Superior temporal gyrus (tissue), 1 donor: ENCODE measurements around the gene TSPO.
"Not testable (repeated sequence)": the region's sequence is repeated elsewhere in the genome, so short reads cannot be mapped to it uniquely, and the experiment has no call there.

Source experiments
- DNase-seq: peaks from one replicate; pipeline ENCODE4 v3.0.0-alpha.2; 2016; ENCODE audit errors: extremely low spot score

TSPO gene

DNA sequence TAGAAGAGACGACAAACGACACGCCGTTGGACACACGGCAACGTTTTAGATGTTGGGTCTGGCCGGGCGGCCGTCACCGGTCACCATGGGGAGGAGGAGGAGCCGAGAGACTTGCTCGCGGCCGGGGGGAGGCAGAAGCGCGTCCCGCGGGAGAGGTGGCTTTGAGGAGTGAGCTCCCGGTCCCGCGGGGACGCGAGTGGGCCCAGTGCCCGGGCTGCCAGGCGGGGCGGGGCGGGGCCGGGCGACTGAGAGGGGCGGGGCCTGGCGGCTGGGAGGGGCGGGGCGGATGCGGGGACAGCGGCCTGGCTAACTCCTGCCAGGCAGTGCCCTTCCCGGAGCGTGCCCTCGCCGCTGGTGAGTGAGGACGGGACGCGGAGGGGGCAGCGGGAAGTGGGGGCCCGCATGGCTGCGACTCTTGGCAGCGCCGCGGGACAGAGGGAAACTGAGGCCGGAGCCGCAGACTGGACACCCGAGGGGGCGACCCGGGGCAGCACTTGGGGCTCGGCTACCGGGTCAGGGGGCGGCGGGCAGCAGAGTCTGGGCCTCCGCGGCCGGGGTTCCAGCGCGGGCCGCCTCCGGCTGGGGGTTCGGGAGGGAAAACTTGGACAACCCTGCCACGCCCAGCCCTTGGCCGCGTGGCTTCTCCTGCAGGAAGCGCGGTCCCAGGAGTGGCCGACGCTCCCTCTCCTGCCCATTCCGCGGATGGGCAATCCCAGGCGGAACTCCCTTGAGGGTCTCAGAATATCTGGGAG lies at the start of gene TSPO:
TSS of gene TSPO (plus strand) at position 309 of the 752 bp plus-strand sequence. CDS start 7,680 bp downstream, outside the sequence.
- peak; percentile 45 for DNase-seq

DNA sequence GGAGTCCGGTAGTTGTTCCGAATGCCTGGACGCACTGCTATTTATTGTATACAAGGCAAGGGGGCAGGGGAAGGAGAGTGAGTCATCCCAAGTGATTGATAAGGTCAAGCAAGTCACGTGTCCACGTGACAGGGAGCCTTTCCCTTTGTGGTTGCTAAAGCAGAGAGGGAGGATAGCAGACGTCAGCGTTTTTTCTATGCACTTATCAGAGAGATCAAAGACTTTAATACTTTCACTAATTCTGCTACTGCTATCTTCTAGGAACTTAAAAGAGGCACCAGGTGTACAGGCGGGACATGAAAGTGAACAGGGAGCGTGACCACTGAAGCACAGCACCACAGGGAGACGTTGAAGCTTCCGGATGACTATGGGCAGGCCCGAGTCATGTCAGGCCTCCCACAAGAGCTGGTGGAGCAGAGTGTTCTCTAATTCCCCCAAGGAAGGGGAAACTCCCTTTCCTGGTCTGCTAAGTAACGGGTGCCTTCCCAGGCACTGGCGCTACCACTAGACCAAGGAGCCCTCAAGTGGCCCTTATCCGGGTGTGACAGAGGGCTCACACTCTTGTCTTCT lies 47.2 kb upstream of the TSPO start:
- DNase-seq = not testable (repeated sequence)

DNA sequence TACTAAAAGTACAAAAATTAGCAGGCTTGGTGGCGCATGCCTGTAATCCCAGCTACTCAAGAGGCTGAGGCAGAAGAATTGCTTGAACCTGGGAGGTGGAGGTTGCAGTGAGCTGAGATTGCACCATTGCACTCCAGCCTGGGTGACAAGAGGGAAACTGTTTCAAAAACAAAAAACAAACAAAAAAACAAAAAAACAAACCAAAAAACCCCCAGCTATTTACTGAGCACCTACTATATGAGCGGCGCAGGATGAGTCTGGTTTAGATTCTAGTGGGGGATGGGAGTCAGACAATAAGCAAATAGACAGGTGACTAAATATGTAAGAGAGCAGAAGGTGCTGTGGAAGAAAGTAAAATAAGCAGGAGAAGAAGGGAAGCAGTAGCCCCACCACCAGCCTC lies 46.4 kb upstream of the TSPO start:
- DNase-seq = not testable (repeated sequence)

DNA sequence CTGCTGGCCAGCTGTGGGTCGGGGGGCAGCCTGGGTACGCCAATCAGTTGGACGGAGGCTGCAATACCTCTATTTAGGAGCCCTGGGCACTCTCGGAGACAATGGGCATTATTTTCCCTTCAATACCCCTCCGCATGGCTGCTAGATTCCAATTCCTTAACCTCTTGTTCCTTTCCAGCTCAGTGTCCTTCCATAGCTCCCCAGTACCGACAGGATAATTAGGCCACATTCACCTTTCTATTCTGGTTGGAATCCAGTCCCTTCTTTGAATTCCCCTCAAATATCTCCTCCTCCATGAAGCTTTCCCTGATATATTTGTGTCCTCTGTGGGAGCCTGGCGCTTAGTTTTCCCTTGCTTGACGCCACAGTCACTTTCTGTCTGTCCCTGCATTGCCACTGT lies 45.1 kb upstream of the TSPO start:
- DNase-seq = no peak

DNA sequence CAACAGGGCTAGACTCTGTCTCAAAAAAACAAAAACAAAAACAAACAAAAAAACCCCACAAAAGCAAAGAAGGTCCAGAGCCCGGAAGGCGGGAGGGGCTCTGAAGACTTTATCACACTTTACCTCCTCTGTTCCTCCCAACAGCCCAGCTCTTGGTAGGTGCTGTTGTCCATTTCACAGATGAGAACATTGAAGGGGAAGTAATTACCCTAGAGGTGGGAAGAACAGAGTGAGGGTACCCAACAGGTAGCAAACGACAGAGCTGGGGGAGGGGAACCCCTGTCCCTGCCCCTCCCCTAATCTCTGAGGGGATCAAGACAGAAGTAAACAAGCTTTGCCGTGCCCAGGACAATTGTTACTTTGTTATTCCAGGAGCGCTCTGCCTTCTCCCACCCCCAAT lies 41.8 kb upstream of the TSPO start:
- no peak for DNase-seq

DNA sequence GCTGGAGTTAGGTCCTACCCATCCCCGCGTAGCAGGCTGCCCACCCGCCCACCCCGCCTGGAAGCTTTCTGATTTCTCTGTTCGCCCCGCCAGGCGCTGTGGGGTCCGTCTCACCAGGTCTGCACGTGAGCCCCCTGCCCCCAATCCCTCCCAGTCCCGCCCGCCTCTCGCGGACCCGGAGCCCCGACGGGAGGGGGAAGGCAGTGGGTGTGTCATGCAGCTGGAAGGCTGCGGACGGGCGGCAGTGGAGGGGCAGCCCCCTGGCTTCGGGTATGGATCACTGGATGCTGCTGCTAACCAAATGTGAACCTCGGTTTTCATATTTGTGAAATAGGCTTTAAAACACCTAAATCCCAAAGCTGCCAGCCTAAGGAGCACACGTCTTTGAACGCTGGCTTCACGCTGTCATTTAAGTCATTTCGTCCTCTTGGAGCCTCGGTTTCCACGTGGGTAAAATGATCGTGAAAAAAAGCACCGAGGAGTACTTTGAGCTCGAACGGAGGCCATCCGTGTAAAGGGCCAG lies 41.4 kb upstream of the TSPO start:
- DNase-seq = no peak

DNA sequence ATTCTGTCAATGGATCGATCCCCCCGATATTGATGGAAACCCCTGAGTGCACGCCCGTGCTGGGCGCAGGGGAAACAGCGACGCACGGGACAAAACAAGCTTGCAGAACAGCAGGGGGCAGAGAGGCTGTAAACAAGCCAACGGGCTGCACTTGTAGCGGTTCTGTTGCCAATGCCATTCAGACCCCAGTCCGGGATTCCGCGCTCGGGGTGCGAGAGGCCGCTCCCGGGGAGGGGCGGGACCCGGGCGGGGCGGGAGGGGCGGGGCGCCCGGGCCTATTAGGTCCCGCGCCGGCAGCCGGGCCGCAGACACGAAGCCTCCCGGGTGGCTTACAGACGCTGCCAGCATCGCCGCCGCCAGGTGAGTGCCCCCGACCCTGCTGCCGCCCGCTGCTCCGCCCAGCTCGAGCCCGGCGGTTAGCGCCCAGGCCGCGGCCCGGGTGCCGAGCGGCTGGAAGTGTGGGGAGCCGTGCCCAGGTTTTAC lies 40.9 kb upstream of the TSPO start, which contains the start of gene BIK:
TSS of gene BIK (plus strand) at position 307 of the 483 bp plus-strand sequence. CDS start 13,273 bp downstream, outside the sequence.
- DNase-seq = no peak

DNA sequence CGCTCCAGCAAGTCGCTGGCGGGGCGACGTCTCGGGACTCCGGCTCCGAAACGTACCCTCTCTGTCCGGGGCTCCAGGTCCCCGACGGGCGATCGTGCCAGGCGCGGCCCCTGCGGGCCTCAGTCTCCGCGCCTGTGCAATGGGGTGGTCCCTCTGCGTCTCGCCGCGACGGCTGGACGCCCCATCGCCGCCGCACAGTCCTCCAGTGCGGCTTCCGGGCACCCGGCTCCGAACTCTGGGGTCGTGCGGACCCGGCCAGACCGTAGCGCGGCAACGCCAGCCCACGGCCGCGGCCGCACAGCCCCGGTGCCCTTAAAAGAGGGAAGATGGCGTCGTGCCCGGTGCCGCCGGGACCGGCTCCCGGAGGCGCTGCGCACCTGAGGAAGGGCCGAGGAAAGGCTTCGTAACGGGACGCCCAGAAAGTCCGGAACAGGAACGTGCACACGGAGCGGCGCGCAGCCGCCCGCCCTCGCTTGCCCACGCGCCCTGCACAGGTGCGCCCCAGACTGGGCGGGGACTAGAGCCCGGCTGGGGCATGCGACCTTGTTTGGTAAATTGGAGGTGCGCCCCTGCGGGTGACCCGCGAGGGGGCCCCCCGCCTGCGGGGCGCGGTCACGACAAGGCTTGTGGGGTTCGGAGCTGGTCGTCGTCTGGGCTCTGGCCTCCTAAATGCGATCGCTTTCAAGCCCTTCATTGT lies 40.3 kb upstream of the TSPO start:
- no peak for DNase-seq

DNA sequence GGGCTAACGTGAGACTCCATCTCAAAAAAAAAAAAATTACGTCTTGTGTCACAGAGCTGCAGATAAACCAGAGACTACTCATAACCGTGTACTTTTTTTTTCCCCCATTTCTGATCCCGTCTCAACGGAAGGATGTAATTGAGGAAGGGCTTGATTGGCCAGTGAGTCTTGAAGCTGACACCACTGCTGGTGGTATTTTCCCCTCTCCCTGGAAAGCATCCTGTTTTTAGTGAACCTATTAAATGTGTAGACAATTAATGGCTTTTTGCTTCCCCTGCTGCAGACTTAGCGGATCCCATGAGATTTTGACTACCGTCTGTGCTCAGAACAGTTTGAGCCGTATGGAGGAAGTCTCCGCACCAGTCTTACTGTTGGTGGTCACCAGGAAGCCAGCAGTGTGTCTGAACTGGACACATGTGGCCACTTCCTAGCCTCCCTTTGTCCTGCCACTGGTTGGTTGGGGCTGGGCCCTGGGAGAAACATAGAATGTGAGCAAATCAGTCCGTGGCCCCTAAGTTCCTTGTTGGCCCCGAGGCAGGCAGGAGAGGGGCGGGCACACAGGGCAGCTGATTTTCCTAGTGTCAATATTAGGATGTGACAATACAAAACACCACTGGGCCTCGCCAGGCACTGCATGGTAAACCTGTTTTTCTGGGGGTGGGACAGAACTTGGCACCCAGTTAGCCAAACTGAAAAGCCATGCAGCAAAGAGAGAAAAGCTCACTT lies 37.7 kb upstream of the TSPO start:
- DNase-seq = no peak

DNA sequence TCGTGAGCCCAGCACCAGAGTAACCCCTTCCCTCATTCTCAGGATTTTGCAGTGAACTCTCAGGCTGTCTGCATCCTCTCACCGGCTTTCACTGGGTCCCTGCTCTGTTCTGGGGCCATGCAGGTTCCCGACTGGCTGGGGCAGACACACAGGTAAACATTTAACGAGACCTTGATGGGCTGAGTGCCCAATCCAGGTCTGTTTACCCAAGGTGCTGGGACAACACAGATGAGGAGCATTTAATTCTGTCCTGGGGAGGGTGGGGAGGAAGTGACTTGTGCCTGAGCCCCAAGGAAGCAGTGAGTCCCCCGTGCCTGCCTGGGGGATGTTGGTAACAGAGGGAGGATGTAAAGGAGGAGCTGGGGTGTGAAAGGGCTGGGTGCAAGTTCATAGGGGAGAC lies 36.4 kb upstream of the TSPO start:
- no peak for DNase-seq

DNA sequence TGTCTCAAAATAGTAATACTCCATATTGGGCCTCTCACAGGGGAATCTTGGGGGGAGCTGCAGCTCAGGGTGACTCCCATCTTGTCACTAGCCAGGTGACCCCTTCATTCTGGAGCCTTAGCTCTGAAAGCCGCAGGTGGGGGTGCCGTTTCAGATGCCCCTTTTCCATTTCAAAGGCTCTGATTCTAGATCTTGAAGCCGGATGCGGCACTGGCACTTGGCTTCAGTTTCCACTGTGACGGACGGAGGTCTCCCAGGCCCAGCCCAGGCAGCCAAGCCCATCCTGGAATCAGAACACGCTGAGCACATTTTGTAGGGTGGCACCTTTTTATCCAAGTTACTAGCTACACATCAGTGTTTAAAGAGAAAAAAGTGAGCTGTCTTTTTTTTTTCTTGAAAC lies 34.4 kb upstream of the TSPO start:
- no peak for DNase-seq

DNA sequence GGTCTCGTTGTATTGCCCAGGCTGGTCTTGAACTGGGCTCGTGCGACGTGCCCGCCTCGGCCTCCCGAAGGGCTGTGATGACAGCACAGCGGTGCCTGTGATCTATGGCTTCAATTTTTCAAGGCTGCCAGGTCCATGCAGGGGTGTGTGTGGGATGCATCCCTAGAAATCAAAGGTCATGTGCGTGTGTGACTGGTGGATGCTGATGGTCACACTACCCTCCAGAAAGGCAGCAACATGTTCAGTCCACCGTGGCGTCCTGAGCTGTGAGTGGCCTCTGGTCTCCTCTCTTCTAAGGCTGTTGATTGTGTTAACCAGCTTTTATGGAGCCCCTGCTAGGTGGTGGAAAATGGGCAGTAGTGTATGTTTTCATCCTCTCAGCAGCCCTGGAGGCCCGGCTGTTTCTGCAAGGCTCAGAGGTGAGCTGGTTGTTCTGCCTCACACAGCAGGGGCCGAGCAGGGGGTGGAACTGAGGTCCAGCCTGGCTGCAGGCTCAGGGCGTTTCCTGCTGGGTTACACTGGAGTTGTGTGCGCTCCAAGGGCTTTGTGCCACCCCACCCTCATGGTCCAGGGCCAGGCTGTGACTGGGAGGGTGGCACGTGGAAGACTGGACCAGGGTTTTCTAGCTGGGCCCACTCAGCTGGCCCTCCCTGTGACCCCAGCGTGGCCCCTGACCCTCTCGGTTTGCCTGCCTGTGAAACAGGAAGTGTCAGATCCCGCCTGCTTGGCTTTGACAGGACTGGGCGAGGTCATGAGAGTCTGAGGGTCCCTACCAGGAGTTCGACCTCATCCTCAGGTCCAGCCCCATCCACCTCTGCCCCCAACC lies 33.1 kb upstream of the TSPO start:
- DNase-seq = no peak

DNA sequence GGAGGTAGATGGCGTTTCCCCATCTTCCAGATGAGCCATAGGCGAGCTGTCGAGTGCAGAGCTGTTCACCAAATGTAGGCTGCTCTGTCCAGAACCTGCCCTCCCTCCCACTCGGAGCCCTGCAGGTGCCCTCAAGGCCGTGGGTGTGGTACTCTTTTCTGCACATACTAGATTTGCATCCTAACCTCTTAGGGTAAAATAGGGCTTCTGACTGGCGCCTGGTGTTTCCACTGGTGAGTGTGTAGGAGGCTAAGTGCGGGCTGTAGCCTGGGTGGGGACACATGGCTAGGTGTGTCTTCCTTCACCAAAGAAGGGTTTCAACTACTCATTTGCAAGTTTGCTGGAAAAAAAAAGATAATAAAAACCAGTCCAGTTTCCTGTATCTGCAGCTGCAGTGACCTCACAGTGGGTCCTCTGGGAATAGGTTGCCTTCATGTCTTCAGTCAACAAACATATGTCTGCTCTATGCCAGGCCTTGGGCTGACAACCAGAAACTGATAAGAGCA lies 32.4 kb upstream of the TSPO start:
- DNase-seq = no peak

DNA sequence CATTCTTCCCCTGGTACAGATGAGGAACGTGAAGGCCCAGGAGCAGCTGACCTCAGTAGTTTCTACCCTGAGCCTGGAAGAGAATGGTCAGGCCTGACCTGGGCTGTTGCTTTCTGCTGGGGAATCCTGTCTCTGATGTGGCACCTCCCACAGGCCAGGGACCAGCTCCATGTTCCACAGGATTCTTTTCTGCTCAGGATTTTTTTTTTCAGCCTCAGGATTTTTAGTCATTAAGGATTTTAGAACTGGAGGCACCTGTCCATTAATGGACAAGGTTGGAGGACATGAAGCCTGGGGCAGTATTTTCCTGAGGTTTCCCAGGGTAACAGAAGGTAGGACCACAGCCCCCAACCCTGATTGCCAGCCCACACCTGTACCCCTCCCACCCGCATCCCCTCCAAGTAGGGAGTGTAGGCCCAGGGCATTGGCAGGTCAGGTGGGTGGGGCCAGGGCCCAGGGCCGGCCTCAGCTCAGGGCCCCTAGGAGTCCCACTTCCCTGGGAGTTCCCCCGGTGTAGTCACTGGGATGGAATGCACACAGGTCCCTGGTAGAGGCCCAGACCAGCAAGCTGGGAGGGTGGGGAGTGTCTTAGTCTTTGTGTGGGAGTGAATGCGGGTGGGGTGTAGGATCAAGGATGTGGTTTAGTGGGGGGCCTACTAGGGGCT lies 24.7 kb upstream of the TSPO start:
- DNase-seq = no peak

DNA sequence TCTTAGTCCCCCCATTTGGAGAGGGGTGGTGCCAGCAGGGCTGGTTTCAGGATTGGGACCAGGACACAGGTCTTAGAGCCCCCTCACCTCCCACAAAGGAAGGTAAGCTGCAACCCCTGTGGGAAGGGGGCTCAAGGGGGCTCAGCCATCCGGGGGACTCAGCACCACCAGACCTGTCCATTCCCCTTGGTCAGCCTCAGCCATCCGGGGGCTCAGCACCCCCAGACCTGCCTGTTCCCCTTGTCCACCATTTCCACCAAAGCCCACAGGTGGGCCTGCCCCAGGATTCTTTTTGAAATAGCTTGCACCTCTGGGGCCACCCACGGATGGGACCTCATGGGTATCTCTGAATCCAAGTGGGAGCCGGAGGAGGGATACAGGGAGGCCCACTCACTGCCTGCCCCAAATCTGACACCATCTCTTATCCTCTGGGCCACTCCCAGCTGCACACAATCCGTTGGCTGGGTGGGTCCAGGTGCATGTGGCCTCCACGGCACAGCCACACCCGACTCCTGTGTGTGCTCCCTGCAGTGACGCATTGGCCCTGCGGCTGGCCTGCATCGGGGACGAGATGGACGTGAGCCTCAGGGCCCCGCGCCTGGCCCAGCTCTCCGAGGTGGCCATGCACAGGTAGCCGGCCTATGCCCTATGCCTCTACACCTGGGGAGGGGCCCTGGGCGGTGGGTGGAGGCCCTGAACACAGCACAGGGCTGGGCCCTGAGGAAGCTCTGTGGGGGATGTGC lies 24.0 kb upstream of the TSPO start:
- DNase-seq = no peak

DNA sequence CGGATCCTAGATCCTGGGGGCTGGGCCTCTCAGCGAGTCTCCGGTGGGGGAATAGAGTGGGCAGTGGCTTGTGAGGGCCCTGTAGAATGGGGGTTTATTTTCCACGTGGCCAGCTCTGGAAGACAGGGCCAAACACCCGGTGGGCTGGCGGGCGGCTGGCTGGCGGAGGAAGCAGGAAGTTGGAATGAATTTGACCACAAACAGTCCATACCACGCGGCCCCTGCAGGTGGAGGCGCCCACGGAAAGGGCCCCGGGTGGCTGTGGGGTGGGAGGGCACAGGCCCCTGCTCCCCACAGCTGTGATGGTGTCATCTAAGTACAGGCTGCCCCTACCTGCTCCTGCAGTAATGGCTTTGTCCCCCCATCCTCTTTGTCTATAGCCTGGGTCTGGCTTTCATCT lies 23.2 kb upstream of the TSPO start:
- no peak for DNase-seq

DNA sequence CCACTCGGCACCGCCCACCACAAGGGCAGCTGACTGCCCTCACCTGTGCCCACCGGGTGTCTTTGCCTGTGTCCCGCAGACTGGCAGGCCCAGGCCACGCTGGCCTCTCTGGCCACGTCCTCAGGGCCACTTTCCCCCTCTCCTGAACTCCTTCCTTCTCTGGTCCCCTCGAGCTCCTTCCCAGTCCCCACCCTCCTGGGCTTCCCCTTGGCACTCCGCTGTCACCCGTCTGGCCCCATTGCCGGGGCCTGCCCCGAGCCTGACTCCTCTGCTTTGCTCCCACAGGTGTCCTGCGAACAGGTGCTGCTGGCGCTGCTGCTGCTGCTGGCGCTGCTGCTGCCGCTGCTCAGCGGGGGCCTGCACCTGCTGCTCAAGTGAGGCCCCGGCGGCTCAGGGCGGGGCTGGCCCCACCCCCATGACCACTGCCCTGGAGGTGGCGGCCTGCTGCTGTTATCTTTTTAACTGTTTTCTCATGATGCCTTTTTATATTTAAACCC lies 22.4 kb upstream of the TSPO start:
- no peak for DNase-seq

DNA sequence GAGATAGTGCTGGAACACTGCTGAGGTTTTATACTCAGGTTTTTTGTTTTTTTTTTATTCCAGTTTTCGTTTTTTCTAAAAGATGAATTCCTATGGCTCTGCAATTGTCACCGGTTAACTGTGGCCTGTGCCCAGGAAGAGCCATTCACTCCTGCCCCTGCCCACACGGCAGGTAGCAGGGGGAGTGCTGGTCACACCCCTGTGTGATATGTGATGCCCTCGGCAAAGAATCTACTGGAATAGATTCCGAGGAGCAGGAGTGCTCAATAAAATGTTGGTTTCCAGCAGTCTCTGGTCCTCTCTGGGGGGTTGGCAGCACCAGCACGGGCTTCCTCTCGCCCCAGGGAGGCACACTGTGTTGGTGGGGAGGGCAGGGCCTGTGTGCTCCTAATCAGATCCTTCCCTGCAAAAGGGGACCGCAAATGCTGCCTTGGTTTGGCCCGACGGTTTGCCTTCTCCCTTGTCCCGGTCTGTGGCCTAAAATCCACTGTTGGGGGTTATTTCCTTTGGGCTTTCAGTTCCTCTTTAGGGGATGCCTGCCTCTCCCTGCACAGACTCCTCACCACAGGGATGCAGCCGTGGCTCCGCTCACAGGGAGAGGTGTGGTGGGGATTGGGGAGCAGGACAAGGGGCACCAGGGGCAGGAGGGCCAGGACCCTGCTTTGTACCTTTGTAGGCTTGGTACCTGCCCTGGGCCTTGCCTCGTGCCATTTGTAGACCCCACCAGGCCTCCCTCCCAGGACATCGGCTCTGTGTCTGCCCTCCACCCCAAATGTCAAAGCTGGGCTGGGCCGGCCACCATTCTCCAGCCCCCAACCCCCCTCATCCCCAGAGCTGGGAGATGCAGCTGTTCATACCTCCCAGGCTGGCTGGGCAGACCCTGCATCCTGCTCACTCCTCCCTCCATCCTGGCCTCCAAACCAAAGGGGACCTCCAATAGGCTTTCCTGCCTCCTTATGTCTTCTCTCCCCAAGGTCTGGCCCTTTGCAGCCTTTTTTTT lies 21.6 kb upstream of the TSPO start:
- DNase-seq = no peak
